Right ventricle myocardium inferior (tissue), 1 donor: ENCODE results near the gene OR2A25. TPM values are rescaled to one million over a fixed set of nuclear protein-coding genes. Genes with fewer than 3 reads are reported as not detected.

ENCODE experiments used
- ATAC-seq: fragments of 200-7000 bp; cut with Tn5 transposase; one replicate; pipeline ENCODE4 v1.9.1; 2020; ENCODE audit warnings: mild to moderate bottlenecking, moderate library complexity
- DNase-seq: peaks from one replicate; pipeline ENCODE4 v3.0.0; 2021; ENCODE audit errors: missing footprints
- intact Hi-C: fragments of 100-400 bp; cut with DNase I; formaldehyde crosslinking; loops from one replicate; pipeline ENCODE4 v1.11.0; 2022
- long read RNA-seq: library from polyadenylated mRNA; unstranded; transcript quantifications from one replicate; pipeline ENCODE4 v2.0.0, GENCODE V29; 2021
- total RNA-seq: library from RNA; stranded (reverse); fragmentation: NEBNext Ultra II Directional; extraction: Animal tissue kit (Norgen Biotek cat#: 25700); gene quantifications from one replicate; pipeline ENCODE4 v1.2.1, GENCODE V29; 2021
- donor health status: DM: no; HTN: yes; CAD: no; lungs with severe emphysema.

Gene OR2A25
- not detected for total RNA-seq
- long read RNA-seq, result 0 reads

GRCh38 chr7:144069511-144069910, at the start of gene OR2A25:
Gene OR2A25, plus strand, starts transcription at chr7:144069811. Its CDS starts 4,409 bp downstream, at chr7:144074220.
- DNase-seq, result no peak
- intact Hi-C loops, result no loop called here
- no peak for ATAC-seq

GRCh38 chr7:144020340-144020739, 49.3 kb upstream of the OR2A25 start:
- ATAC-seq (peak; percentile 48), DNase-seq (no peak)
- intact Hi-C loops, result loop anchor here (5.0 kb wide), 1 partner anchor 118 kb away; the partner anchor contains the start of gene TCAF1

GRCh38 chr7:144022169-144022568, 47.4 kb upstream of the OR2A25 start:
- ATAC-seq (no peak), DNase-seq (no peak)
- intact Hi-C loops, result loop anchor here (5.0 kb wide), 1 partner anchor 120 kb away; the partner anchor contains the start of gene TCAF1

GRCh38 chr7:144023171-144023827, 46.3 kb upstream of the OR2A25 start:
- intact Hi-C loops, result loop anchor here (5.0 kb wide), 1 partner anchor 121 kb away; the partner anchor contains the start of gene TCAF1
- ATAC-seq (no peak), DNase-seq (no peak)

- no peak for ATAC-seq
- intact Hi-C loops, result loop anchor here (5.0 kb wide), 1 partner anchor 122 kb away; the partner anchor contains the start of gene TCAF1
- DNase-seq, result no peak
These were observed 45.4 kb upstream of the OR2A25 start for GRCh38 chr7:144024213-144024612.

GRCh38 chr7:144026203-144026883, 43.3 kb upstream of the OR2A25 start:
- intact Hi-C loops, result loop anchor here (5.0 kb wide), 1 partner anchor 294 kb away; no protein-coding TSS in a partner anchor
- no peak for DNase-seq
- no peak for ATAC-seq

- intact Hi-C loops, result loop anchor here (5.0 kb wide), 1 partner anchor 295 kb away; no protein-coding TSS in a partner anchor
- no peak for ATAC-seq
These were observed 42.5 kb upstream of the OR2A25 start for GRCh38 chr7:144027070-144027469.

GRCh38 chr7:144027974-144028373, 41.6 kb upstream of the OR2A25 start:
- DNase-seq (no peak), ATAC-seq (no peak)
- intact Hi-C loops, result loop anchor here (5.0 kb wide), 1 partner anchor 296 kb away; no protein-coding TSS in a partner anchor

More at GRCh38 chr7:144027070-144027469, 42.5 kb upstream of the OR2A25 start:
- no peak for DNase-seq

- DNase-seq (no peak), ATAC-seq (no peak)
- intact Hi-C loops, result loop anchor here (5.0 kb wide), 1 partner anchor 296 kb away; no protein-coding TSS in a partner anchor
These were observed 41.1 kb upstream of the OR2A25 start for GRCh38 chr7:144028547-144028946.

GRCh38 chr7:144032516-144032915, 37.1 kb upstream of the OR2A25 start:
- intact Hi-C loops, result no loop called here

GRCh38 chr7:144032985-144033709, 36.5 kb upstream of the OR2A25 start:
- ATAC-seq (no peak), DNase-seq (no peak)
- intact Hi-C loops, result no loop called here

More at GRCh38 chr7:144032516-144032915, 37.1 kb upstream of the OR2A25 start:
- no peak for DNase-seq
- no peak for ATAC-seq

GRCh38 chr7:144035385-144035784, 34.2 kb upstream of the OR2A25 start:
- intact Hi-C loops, result no loop called here
- no peak for DNase-seq
- no peak for ATAC-seq

GRCh38 chr7:144036302-144036885, 33.2 kb upstream of the OR2A25 start:
- DNase-seq, result no peak
- ATAC-seq, result no peak
- intact Hi-C loops, result no loop called here

GRCh38 chr7:144037414-144038035, 32.1 kb upstream of the OR2A25 start:
- ATAC-seq (peak; percentile 62), DNase-seq (no peak)
- intact Hi-C loops, result no loop called here

- DNase-seq (no peak), ATAC-seq (no peak)
- intact Hi-C loops, result no loop called here
These were observed 30.7 kb upstream of the OR2A25 start for GRCh38 chr7:144038887-144039286.

- DNase-seq (no peak), ATAC-seq (no peak)
- intact Hi-C loops, result no loop called here
These were observed 21.0 kb upstream of the OR2A25 start, which contains the start of gene OR2A5 for GRCh38 chr7:144048648-144049047. Gene OR2A5, plus strand, starts transcription at chr7:144048948. Its CDS starts 1,454 bp downstream, at chr7:144050402.

- ATAC-seq, result no peak
- intact Hi-C loops, result no loop called here
These were observed 20.1 kb upstream of the OR2A25 start for GRCh38 chr7:144049491-144049890.

GRCh38 chr7:144050093-144050492, 19.5 kb upstream of the OR2A25 start:
- intact Hi-C loops, result no loop called here
- DNase-seq, result no peak
- ATAC-seq, result no peak

More at GRCh38 chr7:144049491-144049890, 20.1 kb upstream of the OR2A25 start:
- no peak for DNase-seq
